Suppressor macrophage treated with lipopolysaccharide for 4 hours (primary cell): ENCODE results near the gene PGLYRP2.
"Not testable (repeated sequence)": the region's sequence is repeated elsewhere in the genome, so short reads cannot be mapped to it uniquely, and the experiment has no call there.

ENCODE experiments used
- DNase-seq: peaks from one replicate; pipeline ENCODE4 v3.0.0-alpha.2; 2020

PGLYRP2 gene

DNA sequence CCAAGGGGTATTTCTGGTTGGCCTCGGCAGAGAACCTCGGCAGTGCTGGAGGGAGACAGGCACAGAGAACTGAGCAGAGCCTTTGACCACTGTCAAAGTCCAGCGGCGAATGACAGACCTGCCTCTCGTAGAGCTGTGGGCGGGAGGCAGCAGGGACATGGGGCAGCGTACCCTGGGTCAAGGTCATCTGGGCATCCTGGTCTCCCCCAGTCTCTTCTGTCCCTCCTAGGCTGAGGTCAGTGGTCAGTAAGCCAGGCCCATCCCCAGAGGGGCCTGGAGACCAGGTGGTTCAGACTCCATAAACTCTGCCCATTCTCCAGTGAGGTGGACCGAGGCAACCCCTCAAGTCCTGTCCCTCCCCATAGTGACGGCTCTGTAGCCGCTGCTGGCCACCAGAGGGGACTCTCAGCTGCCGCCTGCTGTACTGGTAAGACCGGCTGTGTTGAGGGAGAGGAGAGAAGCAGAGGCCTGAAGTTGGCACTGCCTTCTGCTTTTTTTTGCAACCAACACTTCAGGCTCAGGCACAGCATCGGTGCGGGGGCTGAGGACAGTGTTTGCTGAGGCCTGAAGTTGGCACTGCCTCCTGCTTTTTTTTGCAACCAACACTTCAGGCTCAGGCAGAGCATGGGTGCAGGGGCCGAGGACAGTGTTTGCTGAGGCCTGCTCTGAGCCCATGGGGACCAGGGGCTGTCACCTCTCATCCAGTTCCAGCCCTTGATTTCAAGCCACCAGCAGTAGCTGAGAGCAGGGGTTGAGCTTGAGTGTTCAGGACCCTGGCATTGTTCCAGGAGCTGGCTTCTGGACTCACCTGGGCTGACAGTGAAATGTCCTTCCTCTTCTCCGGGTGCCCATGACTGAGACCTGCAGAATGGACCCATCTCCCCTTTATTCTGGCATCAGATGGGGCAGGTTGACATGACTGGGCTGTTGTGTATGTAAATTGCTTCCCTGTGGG lies at the start of gene PGLYRP2:
PGLYRP2 (minus strand) TSS at position 111 of the 955 bp plus-strand sequence. CDS start 130 bp downstream, outside the sequence.
- DNase-seq: peak; percentile 60

GRCh38 chr19:15527705-15528104 lies 48.4 kb upstream of the PGLYRP2 start:
- DNase-seq: no peak

DNA sequence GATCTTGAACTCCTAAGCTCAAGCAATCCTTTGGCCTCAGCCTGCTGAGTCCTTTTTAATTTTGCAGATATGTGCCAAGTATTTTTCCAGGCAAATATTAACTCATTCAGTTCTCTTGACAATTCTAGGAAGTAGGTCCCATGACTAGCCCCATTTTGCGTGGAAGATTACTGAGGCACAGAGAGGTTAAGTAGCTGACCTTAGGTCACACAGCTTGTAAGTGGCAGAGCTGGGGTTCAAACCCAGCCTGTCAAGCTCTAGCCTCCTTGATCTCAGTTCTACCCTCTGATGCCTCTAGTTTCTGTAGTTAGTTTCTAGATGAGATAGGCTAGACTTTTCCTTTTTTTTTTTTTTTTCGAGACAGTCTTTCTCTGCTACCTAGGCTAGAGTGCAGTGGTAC lies 47.1 kb upstream of the PGLYRP2 start:
- DNase-seq: no peak

DNA sequence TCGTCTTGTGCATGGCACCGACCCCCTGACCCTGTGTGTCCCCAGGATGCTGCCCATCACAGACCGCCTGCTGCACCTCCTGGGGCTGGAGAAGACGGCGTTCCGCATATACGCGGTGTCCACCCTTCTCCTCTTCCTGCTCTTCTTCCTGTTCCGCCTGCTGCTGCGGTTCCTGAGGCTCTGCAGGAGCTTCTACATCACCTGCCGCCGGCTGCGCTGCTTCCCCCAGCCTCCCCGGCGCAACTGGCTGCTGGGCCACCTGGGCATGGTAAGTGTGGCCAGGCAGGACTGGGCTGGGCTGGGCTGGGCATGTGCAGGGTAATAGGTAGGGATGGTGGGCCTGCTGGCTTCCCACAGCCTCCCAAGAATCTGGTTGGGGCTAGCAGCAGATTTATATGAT lies 46.0 kb upstream of the PGLYRP2 start:
- no peak for DNase-seq

GRCh38 chr19:15524781-15525180 lies 45.5 kb upstream of the PGLYRP2 start:
- DNase-seq: no peak

- DNase-seq: no peak
These were observed 40.2 kb upstream of the PGLYRP2 start for GRCh38 chr19:15519433-15519976.

DNA sequence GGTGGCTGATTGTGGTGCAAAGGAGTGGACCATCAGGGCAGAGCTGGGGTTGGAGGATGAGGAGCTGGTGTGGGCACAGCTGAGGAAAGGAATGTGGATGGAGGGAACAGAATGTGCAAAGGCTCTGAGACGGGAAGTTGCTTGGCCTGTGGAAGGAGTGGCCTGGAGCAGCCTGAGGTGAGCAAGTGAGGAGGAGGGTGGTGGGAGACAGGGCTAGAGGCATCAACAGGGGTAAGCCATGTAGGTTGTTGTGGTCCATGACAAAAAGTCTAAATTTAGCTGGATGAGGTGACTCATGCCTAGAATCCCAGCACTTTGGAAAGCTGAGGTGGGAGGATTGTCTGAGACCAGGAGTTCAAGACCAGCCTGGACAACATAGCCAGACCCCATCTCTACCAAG lies 38.5 kb upstream of the PGLYRP2 start:
- no peak for DNase-seq

GRCh38 chr19:15516363-15516762 lies 37.1 kb upstream of the PGLYRP2 start:
- DNase-seq: no peak

DNA sequence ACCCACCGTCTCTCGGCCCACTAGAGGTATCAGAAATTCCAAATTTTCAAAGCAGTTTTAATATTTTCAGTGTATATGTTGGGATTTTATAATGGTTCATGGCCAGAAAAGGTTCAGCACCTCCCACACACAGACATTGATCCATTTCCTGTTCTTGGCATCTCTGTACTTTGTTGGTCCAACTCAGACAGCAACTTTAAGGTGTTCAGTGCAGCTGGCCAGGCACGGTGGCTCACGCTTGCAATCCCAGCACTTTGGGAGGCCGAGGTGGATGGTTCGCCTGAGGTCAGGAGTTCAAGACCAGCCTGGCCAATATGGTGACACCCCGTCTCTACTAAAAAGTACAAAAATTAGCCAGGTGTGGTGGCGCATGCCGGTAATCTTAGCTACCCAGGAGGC lies 35.9 kb upstream of the PGLYRP2 start:
- not testable (repeated sequence) for DNase-seq

GRCh38 chr19:15511671-15512424 lies 32.5 kb upstream of the PGLYRP2 start:
- no peak for DNase-seq

DNA sequence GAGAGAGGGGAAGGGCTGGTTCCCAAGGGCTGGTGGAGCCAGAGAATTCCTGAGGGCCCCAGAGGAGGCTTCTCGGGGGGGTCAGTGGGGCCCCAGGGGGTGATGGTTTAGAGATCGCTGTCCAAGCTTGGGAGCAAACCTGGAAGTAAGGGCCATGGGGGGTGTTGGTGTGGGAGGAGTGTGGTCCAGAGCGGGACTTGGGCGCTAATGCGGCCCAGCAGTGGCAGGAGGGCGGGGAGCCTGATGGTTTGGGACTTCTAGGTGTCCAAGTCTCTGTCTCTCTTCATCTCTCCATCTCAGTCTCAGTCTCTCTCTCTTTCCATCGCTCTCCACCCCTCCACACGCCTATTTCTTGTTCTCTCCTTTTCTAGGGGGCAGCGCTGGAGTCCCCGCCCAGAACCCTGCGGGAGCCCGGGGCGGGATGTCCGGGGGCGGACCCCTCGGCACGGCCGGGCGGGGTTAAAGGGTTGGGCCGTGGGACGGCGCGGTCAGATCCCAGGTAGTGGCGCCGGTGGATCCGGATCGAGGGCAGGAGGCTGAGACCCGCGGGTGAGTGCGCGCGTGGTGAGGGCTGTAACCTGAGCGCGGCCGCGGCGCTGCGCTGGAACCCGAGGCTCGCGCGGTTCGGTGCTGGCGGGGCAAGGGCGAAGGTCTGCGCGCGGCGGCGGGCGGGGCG lies 28.9 kb upstream of the PGLYRP2 start, which contains the start of gene CYP4F22:
CYP4F22 (plus strand) TSS at position 491 of the 676 bp plus-strand sequence. CDS start 16,812 bp downstream, outside the sequence.
- no peak for DNase-seq

GRCh38 chr19:15507068-15508034 lies 28.1 kb upstream of the PGLYRP2 start:
- DNase-seq: no peak

DNA sequence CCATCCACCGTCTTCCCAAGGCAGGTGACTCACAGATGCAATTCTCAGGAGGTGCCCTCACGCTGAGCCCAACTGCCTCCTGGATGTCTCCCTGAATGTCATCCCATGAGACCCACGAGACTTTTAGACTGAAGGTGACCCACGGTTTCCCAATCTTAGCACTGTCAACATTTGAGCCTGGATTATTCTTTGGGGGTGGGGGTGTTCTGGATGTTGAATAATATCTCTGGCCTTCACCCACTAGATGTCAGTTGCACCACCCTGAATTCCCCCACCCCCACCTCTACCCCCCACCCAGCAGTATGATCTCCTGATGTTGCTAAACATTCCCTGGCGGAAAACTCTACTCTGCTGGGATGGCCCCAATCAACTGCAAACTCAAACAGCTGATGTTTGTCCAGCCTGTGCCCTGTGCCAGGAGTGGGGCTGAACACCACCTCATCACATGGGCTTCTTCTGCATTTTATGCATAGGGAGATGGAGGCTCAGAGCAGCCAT lies 26.8 kb upstream of the PGLYRP2 start:
- DNase-seq: no peak

DNA sequence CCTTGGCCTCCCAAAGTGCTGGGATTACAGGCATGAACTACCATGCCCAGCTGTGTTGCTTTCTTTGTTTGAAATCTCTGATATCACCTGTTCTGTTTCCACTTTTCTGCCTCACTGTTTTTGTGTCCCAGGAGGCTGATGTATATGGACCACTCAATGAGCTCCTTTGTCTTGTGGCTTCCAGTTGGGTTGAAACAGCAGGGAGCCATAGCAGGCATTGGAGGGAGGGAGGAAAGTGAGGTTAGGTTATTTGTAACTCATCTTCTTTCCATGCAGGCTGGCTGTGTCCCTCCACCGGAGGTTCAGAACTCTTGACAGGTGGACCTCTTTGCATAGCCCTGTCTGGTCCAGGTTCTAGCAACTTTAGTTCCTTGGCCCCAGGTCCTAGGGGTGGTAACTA lies 23.0 kb upstream of the PGLYRP2 start:
- no peak for DNase-seq

DNA sequence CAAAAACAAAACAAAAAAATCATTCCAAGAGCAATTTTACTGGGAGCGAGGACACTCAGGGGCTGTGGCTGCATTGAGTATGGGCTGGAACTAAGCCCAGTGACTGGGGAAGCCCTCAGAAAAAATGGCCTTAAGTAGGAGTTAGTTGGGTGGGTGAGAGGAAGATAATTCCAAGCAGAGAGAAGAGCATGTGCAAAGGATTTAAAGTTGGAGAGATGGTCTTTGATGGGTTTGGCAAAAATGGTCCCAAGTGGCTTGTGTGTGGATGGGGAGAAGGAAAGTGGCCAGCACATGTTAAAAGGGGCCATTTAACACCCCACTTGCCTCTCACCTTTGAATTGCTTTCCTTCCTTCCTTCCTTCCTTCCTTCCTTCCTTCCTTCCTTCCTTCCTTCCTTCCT lies 22.3 kb upstream of the PGLYRP2 start:
- no peak for DNase-seq

- no peak for DNase-seq
These were observed 19.6 kb upstream of the PGLYRP2 start for GRCh38 chr19:15498910-15499309.

DNA sequence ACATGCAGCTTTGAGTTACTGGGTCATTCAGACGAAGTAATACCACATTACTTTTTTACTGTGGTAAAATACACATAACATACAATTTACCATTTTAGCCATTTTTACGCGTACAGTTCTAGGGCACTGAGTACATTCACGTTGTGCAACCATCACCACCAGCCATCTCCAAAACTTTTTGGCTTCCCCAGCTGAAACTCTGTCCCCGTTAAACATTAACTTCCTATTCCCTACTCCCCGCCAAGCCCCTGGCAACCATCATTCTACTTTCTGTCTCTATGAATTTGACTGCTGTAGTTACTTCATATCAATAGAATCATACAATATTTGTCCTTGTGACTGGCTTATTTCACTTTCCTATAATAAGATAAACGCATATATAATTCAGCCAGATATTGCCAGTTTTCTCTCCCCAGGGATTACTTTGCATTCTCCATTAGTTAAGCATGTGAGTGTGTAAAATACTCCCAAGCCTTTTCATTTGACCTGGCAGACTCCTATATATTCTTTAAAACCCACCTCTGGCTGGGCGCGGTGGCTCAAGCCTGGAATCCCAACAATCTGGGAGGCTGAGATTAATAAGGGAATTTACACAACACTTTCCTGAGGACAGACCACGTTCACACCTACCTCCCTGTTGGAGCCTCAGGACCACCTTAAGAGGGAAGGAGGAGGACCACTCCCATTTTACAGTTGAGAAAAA lies 19.0 kb upstream of the PGLYRP2 start:
- no peak for DNase-seq

GRCh38 chr19:15495151-15495550 lies 15.8 kb upstream of the PGLYRP2 start:
- no peak for DNase-seq

DNA sequence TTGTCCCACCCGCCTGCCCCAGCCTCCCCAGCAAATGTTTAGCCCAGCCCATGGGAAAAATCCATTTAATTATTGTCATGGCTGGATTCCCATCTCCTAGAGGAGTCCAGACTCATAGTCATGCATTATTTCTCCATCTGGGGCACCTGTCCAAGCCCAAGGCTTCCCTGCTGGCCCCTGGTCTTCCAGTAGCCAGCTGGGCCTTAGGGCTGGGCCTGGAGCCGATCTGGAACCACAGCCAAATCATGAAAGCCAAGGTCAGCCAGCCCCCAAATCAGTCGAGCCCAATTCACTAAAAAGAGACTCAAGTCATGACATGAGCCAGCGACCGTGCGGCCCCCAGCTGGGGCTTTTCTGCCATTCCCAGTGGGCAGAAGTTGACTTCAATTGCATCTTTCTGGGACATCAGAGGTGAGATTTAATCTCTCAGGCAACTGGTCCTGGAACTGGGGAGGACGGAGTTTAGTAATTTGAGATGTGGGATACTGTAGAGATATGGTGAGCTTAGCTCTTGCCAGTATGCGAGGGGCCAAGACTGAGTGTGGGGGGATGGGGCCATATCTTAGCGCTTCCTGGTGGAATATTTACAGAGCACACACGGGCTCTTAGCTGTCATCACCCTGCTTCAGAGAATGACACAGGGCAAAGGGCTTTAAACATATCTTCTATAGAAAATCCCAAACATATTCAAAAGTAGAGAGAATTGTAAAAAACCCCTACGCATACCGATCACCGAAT lies 9.4 kb upstream of the PGLYRP2 start:
- no peak for DNase-seq

DNA sequence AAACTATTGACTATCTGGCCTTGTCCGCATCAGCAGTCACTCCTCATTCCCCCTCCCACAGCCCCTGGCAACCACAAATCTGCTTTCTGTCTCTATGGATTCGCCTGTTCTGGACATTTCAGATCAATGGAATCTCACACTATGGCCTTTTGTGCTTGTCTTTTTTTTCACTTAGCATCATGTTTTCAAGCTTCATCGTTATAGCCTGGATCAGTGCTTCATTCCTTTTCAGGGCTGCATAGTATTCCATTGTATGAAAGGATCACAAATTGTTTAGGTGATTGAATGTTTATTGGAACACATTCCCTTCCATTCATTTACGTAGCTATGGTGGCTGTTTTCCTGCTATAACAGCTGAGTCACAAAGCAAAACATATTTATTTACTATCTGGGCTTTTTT lies 7.7 kb upstream of the PGLYRP2 start:
- DNase-seq: no peak
